GM21381 (cell line): ENCODE results near the gene EPHX1.

Experiments used
- ATAC-seq: cut with Tn5 transposase; IDR thresholded peaks from one replicate; pipeline ENCODE4 v1.9.1; 2021; ENCODE audit warnings: mild to moderate bottlenecking, moderate library complexity; ENCODE audit not compliant: unreplicated experiment

Gene EPHX1

DNA sequence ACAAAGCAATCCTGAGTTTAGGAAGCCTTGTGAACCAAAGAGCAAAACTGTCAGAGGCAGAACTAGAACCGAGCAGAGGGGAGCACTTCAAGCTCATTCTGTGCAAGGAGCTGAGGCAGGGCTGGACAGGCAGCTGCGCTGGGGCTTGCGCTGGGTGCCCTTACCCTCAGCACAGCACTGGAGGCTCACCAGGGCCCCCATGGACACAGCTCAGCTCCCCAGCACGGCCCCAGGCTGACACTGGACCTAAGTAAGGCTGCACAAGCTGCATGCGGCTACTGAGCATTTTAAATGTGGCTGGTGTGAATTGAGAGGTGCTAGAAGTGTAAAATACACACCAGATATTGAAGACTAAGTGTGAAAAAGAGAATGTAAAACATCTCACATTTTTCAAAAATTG is 50.2 kb downstream of the EPHX1 start:
- no peak for ATAC-seq

DNA sequence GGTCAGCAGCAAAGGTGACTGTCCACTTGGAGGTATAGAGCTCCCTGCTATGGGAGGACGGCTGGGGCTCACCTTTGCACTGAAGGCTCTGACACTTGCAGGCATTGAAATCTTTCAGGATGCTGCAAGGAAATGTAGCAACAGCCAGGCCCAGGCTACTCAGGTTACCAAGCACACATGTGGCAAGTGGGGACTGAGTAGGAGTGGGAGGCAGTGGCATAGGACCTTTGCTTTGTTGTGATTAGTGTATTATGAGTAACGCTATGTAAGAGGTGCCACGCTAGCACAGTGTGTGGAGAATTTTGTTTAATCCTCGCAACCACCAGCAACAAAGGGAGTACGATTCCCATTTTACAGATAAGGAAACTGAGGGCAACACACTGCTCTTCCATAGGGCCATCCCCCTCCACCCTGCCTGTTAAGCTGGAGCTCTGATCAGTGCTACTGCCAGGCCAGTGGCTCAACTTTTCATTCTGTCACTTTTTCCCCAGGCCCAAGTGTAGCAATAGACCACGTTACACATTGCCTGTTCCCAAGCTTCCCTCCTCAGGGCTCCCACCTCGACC is 51.0 kb downstream of the EPHX1 start:
- ATAC-seq = no peak

GRCh38 chr1:225861834-225862580 is 52.1 kb downstream of the EPHX1 start:
- no peak for ATAC-seq

DNA sequence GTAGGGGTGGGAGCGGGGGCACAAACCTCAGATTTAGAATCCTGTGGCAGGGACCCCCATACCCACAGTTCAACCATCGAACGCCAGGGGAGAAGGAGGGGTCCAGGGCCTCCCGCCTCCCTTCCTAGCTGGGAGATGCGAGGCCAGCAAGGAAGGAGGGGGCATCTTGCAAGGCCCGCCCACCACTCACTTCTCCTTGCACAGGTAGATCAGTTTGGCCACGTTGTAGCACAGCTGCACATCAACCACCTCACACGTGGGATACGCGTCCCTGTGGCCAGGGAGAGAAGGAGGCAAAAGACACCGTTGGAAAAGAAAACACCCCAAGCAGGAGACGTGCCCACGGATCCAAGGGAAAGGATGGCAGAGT is 52.6 kb downstream of the EPHX1 start:
- no peak for ATAC-seq

GRCh38 chr1:225863167-225863566 is 53.2 kb downstream of the EPHX1 start:
- ATAC-seq = no peak

- no peak for ATAC-seq
Measured at GRCh38 chr1:225865514-225865913, 55.6 kb downstream of the EPHX1 start.

GRCh38 chr1:225866061-225866837 is 56.3 kb downstream of the EPHX1 start:
- no peak for ATAC-seq

DNA sequence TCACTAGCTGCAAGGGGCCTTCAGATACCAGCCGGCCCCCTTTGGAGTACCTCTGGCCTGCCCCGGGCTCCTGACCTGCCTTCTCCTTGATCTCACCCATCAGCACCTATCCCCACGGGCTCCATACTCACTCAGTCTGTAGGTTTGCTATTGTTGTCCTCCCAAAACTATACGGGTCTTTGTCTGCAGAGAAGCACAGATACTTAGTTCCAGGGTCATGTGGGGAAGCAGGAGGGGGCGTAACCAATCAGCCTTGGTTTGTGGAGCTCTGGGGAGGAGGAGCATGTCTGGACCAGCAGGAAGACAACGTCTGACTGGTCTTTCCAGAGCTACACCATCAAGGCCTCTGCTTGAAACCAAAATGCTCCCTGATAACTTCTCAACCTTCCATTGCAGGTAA is 57.1 kb downstream of the EPHX1 start:
- no peak for ATAC-seq

- ATAC-seq = no peak
Measured at GRCh38 chr1:225868631-225869330, 58.9 kb downstream of the EPHX1 start.

DNA sequence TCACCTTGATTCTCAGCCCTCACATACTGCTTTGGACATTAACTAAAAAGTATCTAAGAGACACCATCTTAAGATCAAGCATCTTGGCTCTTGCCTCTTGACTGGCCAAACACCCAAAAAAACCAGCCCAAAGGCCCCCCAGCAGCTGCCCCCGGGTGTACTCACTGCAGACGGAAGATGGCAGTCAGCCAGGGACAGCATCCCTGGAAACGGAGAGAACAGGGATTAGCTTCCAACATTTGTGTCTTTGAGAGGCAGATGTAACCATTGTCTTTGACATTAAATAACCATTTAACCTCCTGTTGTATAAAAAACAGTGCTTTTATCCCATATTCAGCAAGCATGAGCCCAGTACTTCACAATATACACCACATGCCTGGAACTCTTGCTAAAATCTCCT is 61.0 kb downstream of the EPHX1 start:
- no peak for ATAC-seq

- no peak for ATAC-seq
Measured at GRCh38 chr1:225871359-225872074, 61.6 kb downstream of the EPHX1 start.

- no peak for ATAC-seq
Measured at GRCh38 chr1:225872075-225872430, 62.1 kb downstream of the EPHX1 start.

DNA sequence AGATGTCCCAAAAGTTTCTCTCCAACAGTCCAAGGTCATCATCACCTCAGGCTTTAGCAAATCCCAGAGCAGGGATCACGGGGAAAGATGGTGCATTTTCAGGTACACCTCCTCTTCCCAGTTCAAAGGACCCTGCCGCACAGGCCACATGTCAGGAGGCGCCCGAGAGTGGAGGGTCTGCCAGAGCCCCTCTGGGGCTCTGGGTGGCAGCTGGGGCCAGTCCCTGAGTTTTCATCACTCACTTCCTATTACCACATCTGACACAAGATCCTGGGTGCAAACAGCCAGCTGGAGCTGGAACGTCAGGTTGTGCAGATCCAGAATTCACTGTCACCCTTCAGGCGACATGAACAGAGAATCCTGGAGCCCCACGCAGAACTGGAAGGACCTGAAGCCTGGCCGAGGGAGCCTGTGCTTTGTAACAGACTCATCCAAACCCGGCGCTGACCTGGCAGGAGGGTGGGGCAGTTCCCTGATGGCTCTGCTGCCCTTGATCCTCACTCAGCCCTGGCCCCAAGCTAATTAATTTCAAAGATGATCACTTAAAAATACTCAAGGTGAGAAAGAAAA is 63.4 kb downstream of the EPHX1 start:
- no peak for ATAC-seq

- ATAC-seq = no peak
Measured at GRCh38 chr1:225874431-225874830, 64.5 kb downstream of the EPHX1 start.

- no peak for ATAC-seq
Measured at GRCh38 chr1:225875044-225875815, 65.3 kb downstream of the EPHX1 start.

- no peak for ATAC-seq
Measured at GRCh38 chr1:225876900-225877510, 67.1 kb downstream of the EPHX1 start.

GRCh38 chr1:225877580-225877979 is 67.7 kb downstream of the EPHX1 start:
- ATAC-seq = no peak

- ATAC-seq = no peak
Measured at GRCh38 chr1:225878282-225878681, 68.4 kb downstream of the EPHX1 start.

DNA sequence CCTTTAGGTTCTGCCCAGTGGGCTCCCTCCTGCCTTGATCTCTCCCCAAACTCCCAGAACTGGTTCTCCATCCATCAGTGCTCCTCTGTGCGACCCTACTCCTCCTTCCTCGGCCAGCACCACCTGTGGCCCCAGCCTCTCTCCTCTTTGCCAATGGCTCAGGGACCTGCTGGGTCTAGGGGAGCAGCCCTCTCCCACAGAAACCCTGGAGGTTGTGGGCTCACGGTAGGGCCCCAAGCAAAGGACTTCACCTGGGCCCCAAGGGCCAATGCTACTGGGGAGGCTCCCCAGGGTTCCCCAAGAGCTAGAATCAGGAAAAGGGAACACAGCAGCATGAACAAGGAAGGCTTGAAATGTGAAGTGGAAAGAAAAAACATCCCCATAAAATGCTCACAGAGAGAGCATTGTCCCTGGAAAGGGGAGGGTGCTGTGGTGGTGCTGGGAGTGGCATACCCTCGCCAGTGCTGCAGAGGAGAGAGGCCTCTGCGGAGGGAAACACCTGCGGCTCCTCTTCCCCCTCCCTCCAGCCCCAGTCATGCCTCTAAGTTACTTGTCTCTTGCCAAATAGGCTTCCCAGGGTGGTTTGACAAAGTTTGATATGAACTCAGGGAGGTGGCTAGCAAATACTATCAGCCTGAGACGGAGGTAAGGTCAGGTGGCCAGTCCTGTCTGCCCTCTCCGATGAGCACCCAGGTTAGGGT is 69.7 kb downstream of the EPHX1 start:
- no peak for ATAC-seq
